Measurements from ENCODE around the gene BTBD7.

The BTBD7 gene

GRCh38 chr14:93328546-93328945 is 4.3 kb downstream of the BTBD7 start:
- no peak for DNase-seq (ENCODE audit: low read depth)

GRCh38 chr14:93326196-93326595 is 6.6 kb downstream of the BTBD7 start:
- no peak for DNase-seq (ENCODE audit: low read depth)

GRCh38 chr14:93323600-93324174 is 9.1 kb downstream of the BTBD7 start:
- no peak for DNase-seq (ENCODE audit: low read depth)

- no peak for DNase-seq (ENCODE audit: low read depth)
These were observed 9.8 kb downstream of the BTBD7 start for GRCh38 chr14:93322929-93323599.

GRCh38 chr14:93320489-93320888 is 12.3 kb downstream of the BTBD7 start:
- no peak for DNase-seq (ENCODE audit: low read depth)

GRCh38 chr14:93319958-93320357 is 12.9 kb downstream of the BTBD7 start:
- DNase-seq (ENCODE audit: low read depth): no peak

- DNase-seq (ENCODE audit: low read depth): no peak
These were observed 13.3 kb downstream of the BTBD7 start for GRCh38 chr14:93319494-93319893.

- DNase-seq (ENCODE audit: low read depth): peak; percentile 49
These were observed 13.9 kb downstream of the BTBD7 start for GRCh38 chr14:93318927-93319326.

GRCh38 chr14:93317875-93318807 is 14.7 kb downstream of the BTBD7 start:
- peak; percentile 56 for DNase-seq (ENCODE audit: low read depth)

- DNase-seq (ENCODE audit: low read depth): no peak
These were observed 15.5 kb downstream of the BTBD7 start for GRCh38 chr14:93317210-93317874.

- DNase-seq (ENCODE audit: low read depth): peak; percentile 49
These were observed 16.1 kb downstream of the BTBD7 start for GRCh38 chr14:93316716-93317115.

- no peak for DNase-seq (ENCODE audit: low read depth)
These were observed 17.3 kb downstream of the BTBD7 start for GRCh38 chr14:93315575-93315974.

GRCh38 chr14:93311082-93311481 is 21.8 kb downstream of the BTBD7 start:
- DNase-seq (ENCODE audit: low read depth): no peak

- DNase-seq (ENCODE audit: low read depth): no peak
These were observed 23.3 kb downstream of the BTBD7 start for GRCh38 chr14:93309427-93309966.

- no peak for DNase-seq (ENCODE audit: low read depth)
These were observed 24.0 kb downstream of the BTBD7 start for GRCh38 chr14:93308686-93309345.

GRCh38 chr14:93306812-93307211 is 26.0 kb downstream of the BTBD7 start:
- DNase-seq (ENCODE audit: low read depth): no peak

- DNase-seq (ENCODE audit: low read depth): no peak
These were observed 27.0 kb downstream of the BTBD7 start for GRCh38 chr14:93305725-93306418.

- peak; percentile 18 for DNase-seq (ENCODE audit: low read depth)
These were observed 28.1 kb downstream of the BTBD7 start for GRCh38 chr14:93304771-93305170.

GRCh38 chr14:93303659-93304058 is 29.2 kb downstream of the BTBD7 start:
- no peak for DNase-seq (ENCODE audit: low read depth)

- no peak for DNase-seq (ENCODE audit: low read depth)
These were observed 29.9 kb downstream of the BTBD7 start for GRCh38 chr14:93302688-93303581.

All from fibroblast of gingiva (primary cell).